NCI-H187 treated with DMSO at 0.1 percent for 48 hours (cell line): ENCODE measurements around the gene TMUB1.

Experiments used
- DNase-seq: peaks from one replicate; lab custom pipeline; 2025; lab: John Stamatoyannopoulos, UW

Gene TMUB1

GRCh38 chr7:151103973-151104372, 20.7 kb upstream of the TMUB1 start:
- DNase-seq = no peak

DNA sequence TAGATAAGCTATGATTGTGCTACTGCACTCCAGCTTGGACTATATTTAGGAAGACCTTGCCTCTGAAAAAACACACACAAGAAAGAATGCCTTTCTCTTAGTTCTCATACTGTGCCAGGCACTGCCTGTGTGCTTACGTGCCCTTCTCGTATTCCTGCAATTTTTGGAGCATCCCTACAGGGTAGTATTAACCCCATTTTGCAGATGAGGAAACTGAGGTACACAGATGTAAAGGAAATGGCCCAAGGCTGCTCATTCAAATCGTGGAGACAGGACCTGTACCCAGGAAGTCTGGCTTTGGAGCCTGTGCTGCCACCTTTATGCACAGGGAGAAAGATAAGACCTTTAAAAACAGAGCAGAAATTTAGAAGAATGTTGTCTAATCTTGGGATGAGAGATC, 19.7 kb upstream of the TMUB1 start:
- no peak for DNase-seq

GRCh38 chr7:151101621-151102396, 18.5 kb upstream of the TMUB1 start:
- DNase-seq = no peak

- DNase-seq = no peak
These were observed 17.6 kb upstream of the TMUB1 start for GRCh38 chr7:151100921-151101320.

- DNase-seq = no peak
These were observed 16.4 kb upstream of the TMUB1 start for GRCh38 chr7:151099486-151100211.

GRCh38 chr7:151095828-151096475, 12.7 kb upstream of the TMUB1 start:
- no peak for DNase-seq

- DNase-seq = no peak
These were observed 12.0 kb upstream of the TMUB1 start for GRCh38 chr7:151095123-151095797.

- no peak for DNase-seq
These were observed 11.4 kb upstream of the TMUB1 start for GRCh38 chr7:151094675-151095074.

DNA sequence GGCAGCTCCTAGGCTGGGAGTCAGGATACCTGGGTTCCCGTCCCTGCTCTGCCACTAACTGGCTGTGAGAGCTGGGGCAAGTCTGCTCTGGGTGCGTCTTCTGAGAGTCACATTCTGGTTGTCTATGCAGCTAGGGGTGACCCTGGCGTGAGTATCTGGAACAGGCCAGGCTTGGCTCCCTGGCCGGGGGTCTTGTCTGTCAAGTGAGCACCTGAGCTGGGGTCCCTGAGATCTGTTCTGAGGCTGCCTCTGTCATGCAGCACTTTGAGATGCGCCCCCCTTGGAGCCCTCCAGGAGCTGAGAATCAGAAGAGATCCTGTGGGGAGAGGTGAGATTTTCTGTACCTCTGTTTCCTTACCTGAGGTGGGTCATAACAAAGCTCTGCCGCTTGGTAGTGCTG, 10.5 kb upstream of the TMUB1 start:
- DNase-seq = no peak

DNA sequence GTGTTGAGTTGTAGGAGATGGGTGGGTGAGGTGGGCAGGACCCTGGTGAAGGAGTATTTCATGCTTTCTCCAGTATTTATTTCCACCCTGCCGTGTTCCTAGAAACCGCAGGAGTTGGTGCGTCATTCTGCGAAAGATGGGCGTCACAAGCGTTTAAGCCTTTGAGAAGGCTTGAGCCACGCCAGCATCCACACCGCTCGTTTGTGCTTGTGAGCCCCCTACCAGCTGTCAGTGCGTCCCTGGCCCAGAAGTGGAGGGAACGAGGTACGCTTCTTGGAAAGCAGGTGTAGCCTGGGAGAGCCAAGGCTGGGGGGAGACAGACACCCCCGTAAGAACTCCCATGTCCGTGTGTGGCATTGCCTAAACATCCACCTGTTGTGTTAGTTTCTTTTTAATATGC, 8.7 kb upstream of the TMUB1 start:
- no peak for DNase-seq

- no peak for DNase-seq
These were observed 8.1 kb upstream of the TMUB1 start for GRCh38 chr7:151091431-151091830.

- DNase-seq = no peak
These were observed 7.7 kb upstream of the TMUB1 start for GRCh38 chr7:151091003-151091402.

DNA sequence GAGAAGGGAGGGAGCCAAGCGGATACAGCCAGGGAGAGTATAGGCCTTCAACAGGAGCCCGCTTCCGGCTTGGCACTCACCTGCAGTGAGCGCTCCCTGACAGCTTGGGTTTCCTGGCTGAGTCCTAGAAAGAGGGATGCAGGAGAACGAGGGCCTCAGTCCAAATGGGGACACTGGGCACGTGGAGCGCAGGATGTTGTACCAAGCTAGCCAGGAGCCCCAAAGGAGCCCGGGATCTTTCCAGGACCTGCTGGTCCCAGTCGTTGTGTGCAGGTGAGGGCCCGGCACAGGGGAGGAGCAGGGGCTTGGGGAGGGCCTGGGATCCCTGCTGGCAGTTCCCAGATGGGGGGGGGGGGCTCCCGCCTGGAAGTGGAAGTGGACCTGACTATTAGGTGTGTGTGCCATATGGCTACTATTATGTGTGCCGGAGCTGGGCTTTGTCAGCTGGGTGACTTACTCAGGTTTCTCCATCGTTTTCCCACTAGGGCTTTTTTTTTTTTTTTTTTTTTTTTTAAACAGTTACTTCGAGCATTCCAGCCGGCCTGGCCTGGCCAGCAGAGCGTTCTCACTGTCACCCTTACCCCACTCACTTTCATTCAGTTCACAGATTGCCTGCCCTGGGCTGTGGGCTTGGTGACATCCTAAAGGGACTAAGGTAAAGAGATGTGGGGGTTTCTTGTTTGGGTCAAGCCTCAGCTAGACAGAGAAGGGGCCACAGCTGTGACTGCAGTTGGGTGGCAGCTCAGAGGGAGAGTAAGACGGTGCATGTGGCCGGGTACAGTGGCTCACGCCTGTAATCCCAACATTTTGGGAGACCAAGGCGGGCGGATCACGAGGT, 6.8 kb upstream of the TMUB1 start:
- DNase-seq = no peak

GRCh38 chr7:151088856-151089699, 5.8 kb upstream of the TMUB1 start:
- DNase-seq = no peak

GRCh38 chr7:151088019-151088855, 4.9 kb upstream of the TMUB1 start:
- DNase-seq = no peak

DNA sequence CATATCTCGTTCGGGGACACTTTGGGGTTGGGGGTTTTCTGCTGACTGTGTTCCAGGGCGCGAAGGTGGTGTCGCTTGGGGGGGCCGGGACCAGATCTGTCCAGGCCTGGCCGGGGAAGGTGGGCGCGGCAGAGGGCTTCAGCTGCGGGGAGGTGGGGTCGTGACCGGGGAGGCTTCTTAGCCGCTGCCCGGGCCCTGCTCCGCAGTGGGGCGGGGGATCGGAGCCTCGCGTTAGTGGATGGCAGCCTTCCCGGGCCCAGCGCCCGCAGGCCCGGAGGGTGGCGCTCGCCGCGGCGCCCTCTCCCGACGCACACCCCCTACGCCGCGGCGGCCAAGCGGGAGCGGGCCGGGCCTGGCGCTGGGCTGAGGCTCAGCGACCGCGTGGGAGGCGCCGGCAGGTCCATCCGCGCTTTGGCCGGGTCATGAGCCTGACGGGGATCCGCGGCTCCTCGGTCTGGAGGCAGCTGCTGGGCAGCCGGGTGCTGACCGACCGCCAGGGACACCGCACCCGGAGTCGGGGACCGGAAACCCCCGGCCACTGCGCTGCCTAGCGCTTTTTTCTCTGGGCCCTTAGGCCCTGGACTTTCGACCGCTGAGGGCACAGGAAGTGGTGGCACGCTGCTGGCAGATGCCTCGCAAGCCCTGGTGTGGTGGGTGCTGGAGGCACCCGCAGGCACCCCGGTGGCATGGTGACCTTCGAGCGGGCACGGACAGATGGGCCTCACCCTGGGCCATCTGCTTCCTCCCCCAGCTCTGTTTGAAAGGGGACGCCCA, 4.1 kb upstream of the TMUB1 start:
- DNase-seq = no peak

- no peak for DNase-seq
These were observed 3.5 kb upstream of the TMUB1 start for GRCh38 chr7:151086802-151087244.

- peak; percentile 19 for DNase-seq
These were observed 2.7 kb upstream of the TMUB1 start, which contains the start of gene AGAP3 for GRCh38 chr7:151085691-151086620. Gene AGAP3, plus strand, starts transcription at chr7:151086475. Its CDS starts 267 bp downstream, at chr7:151086742.
